NCI-H510A treated with DMSO at 0.1 percent for 48 hours (cell line): Measurements from ENCODE around the gene NOL4L.
"Not testable (repeated sequence)": the region's sequence is repeated elsewhere in the genome, so short reads cannot be mapped to it uniquely, and the experiment has no call there.

Experiments
- DNase-seq: peaks from one replicate; lab custom pipeline; 2025; lab: John Stamatoyannopoulos, UW

NOL4L gene

DNA sequence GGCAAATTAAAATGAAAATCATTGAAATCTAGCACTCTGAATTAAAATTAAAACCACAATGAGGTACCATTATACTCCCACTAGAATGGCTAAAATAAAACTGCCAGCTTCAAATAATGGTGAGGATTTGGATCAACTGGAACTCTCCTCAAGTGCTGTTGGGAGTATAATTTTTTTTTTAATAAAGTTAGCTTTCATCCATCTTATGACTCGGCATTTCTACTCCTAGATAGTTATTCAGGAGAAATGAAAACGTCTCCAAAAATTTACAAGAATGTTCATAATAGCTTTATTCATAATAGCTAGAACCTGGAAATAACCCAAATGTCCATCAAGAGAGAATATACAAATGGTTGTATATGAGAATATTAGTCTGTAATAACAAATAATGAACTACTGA, 163.8 kb downstream of the NOL4L start:
- DNase-seq = no peak

DNA sequence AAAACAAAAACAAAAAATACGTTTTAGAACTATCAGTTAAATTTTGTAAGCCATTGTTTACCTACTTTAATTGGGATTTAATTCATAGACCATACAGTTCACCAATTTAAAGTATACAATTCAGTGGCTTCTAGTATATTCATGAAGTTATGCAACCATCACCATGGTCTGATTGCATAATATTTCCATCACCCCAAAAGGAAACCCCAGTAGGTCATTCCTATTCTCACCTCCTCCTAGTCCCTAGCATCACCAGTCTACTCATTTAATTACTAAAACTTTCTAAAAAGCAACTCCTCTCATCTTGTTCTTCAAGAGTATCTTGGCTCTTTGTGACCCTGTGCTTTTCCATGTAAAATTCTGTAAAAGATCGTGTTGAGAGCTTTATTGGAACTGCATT, 166.8 kb downstream of the NOL4L start:
- DNase-seq = no peak

DNA sequence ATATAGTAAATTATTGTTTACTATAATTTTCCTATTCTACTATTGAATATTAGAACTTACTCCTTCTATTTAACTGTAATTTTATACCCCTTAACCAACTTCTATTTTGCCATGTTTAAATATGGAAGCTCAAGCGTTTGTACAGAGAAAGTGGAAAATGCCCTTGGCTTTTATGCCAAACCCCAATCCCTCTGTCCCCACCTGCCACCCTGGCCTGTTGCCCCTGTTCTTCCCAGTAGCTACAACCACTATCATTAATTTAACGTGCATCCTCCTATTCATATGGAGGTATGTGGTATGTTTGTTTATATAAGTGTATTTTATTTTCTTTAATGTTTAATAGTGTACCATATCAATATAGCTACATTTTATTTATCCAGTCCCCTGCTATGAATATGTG, 168.9 kb downstream of the NOL4L start:
- no peak for DNase-seq

DNA sequence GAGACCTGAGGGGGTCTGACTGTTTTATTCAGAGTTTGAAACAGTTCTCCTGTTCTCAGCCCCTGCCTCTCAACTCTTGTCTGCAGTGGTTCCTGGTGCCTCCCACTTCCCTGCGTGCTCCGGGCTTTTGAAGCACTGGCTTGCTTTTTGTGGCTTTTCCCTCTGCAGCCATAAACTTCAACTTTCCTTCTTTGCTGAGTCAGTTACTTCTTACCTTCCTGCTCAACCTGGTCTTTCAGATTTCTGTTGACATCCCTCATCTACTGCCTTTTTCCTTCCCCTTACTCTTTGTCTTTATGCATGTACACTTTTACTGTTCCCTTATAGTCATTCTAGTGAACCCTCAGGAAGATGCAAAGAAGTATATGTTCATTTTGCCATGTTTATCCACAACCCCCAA, 169.6 kb downstream of the NOL4L start:
- DNase-seq = no peak

DNA sequence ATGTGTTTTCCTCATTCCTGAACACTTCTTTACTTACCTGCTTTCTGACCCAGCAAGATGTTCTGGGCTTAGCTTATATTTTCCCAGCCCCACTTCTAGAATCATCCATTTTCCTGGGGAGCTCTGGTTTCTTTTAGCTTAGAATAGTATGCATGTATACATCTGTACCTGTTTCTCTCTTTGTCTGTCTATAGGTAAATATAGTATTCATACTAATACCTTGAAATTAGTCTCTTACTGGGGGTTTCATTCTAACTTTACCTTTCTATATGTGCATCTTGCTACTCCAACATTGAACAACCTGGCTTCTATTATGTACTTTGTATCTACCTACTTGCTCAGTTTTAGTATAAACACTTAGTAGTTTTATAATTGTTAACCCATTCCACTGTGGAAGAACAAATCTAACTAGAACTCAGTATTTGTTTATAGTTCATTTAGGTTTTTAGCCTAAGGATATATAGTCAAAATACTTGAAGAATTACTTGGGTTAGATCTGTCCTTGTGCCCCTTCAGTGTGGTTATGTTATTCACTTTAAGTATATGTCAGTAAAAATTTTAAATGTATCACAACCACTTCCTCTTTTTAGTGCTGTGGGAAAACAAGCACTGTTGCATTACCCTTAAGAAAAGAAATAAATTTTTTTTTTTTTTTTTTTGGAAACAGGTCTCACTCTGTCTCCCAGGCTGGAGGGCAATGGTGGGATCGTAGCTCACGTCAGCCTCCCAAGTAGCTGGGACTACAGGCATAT, 173.0 kb downstream of the NOL4L start:
- no peak for DNase-seq

GRCh38 chr20:32407131-32407750, 177.9 kb downstream of the NOL4L start:
- DNase-seq = not testable (repeated sequence)

DNA sequence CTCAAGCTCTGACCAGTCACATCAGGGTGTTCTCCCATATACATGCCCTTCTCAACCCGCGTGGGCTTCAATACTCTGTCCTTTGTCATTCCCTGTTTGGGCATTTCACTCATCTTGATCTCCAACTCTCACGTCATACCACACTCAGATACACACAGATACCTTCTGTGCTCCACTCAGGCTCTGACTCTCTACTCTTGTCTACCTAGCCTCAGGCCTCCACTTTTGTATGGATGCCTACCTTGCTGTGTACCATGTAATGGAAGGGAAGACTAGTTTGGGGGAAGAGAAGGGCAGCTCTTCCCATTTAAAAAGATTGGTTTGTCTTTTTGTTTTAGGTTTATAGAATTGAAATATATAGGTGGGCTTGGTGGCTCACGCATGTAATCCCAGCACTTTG, 178.4 kb downstream of the NOL4L start:
- DNase-seq = no peak

- DNase-seq = no peak
Measured at GRCh38 chr20:32404017-32404416, 181.1 kb downstream of the NOL4L start.

- DNase-seq = no peak
Measured at GRCh38 chr20:32400476-32400875, 184.7 kb downstream of the NOL4L start.

DNA sequence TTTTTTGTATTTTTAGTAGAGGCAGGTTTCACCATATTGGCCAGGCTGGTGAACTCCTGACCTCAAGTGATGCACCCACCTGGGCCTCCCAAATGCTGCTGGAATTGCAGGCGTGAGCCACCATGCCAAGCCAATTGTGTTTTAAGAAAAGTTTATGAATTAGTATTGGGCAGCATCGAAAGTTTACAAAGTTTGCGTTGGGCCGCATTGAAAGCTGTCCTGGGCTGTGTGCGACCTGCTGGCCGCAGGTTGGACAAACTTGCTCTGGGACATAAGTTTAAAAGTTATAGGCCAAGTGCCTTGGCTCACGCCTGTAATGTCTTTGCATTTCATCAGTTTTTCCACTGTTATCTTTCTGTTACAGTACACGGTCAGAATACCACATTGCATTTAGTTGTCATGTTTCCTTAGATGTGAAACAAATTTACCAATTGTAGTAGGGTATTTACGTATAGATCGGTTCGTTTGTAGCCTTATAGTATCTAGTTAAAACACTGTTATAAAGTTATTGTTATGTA, 187.5 kb downstream of the NOL4L start:
- no peak for DNase-seq

DNA sequence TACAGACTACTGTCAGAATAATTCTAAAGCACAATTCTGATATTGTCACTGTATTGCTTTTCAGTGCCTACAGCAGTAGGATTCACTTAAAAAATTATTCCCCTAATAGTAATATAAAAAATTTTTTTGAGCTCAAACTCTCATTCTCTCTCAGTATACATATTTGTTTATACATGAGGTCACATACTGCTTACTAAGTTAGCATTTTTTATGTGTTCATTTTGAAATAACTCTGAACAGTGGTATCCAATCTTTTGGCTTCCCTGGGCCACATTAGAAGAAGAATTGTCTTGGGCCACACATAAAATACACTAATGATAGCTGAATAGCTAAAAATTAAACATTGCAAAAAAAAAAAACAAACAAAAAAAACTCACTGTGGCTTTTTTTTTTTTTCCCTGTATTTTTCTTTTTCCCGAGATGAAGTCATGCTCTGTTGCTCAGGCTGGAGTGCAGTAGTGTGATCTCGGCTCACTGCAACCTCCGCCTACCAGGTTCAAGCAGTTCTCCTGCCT, 188.4 kb downstream of the NOL4L start:
- no peak for DNase-seq

DNA sequence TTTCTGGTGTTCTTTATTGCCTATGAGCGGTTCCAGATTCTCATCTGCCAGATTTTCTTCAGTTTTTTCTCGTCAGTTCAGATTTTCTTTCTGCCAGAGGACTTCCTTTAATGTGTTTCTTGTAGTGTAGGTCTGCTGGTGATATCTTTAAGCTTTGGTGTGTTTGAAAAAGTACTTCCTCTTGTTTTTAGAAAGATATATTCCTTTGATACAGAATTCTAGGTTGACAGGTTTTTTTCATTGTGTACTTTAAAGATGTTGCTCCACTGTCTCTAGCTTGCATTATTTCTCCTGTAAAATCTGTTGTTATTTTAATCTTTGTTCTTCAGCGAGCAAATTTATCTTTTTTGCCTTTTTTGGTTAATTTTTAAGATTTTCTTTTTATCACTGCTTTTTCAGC, 190.1 kb downstream of the NOL4L start:
- no peak for DNase-seq
